Gastroesophageal sphincter (tissue), 3 donors: ENCODE measurements around the gene VPS4B.

Experiments
- CTCF ChIP-seq, 4 experiments: fragments of 200-600 bp in 2 of 4; fragments of 450-650 bp in 2 of 4; sonication (generic) in 1 of 4; IDR thresholded peaks; one replicate each; pipeline ENCODE4 v1.5.1; 2017 to 2019; ENCODE audit warnings: antibody characterized with exemption in 4 of 4, mild to moderate bottlenecking in 2 of 4, moderate library complexity in 2 of 4
- POLR2A ChIP-seq, 2 donors: fragments of 450-650 bp; IDR thresholded peaks; one replicate each; pipeline ENCODE4 v1.6.1; 2017; ENCODE audit warnings: antibody characterized with exemption in 2 of 2, mild to moderate bottlenecking in 2 of 2, moderate library complexity in 1 of 2

DNA sequence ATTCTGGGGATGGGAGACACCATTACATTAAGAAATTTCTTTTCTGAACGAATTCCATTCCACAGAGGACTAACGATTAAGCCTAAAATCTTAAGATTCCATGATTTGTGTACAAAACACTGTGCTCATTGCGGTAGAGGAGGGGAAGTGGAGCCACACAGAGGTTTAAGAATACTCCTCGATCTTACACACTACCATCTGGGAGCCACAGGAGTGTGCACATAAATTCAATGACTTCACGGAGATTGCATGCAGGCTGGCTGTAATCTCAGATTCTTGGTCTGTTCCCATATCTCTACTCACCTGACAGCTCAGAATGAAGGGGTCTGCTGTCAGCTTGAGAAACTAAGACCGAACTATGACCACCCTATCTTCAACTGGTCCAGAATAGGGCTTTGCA, 762 bp downstream of the VPS4B start:
- TF ChIP-seq CTCF (IDR thresholded peaks at IDR 0.05), result no peak
- no peak for TF ChIP-seq POLR2A (IDR thresholded peaks at IDR 0.05)
